SK-N-SH treated with all-trans-retinoic acid at 6 μM for 48 hours (cell line): ENCODE data around the gene USH2A.

Experiments
- ATAC-seq: fragments of 200-7000 bp; cut with Tn5 transposase; 3 replicates; pipeline ENCODE4 v1.9.1; 2020; ENCODE audit warnings: mild to moderate bottlenecking, moderate library complexity
- ARNTL ChIP-seq: fragments of 450-650 bp; formaldehyde crosslinking; IDR thresholded peaks from 2 replicates; pipeline ENCODE4 v1.5.0; 2020; ENCODE audit warnings: low read depth, mild to moderate bottlenecking, moderate library complexity, borderline replicate concordance
- CREB5 ChIP-seq: fragments of 250-450 bp; sonication (Bioruptor Pico); IDR thresholded peaks from 2 replicates; pipeline ENCODE4 v1.5.1; 2020; ENCODE audit warnings: low read depth, mild to moderate bottlenecking, moderate library complexity
- CSDC2 ChIP-seq: fragments of 250-450 bp; sonication (Bioruptor Pico); IDR thresholded peaks from 2 replicates; pipeline ENCODE4 v1.5.0; 2020; ENCODE audit warnings: mild to moderate bottlenecking, moderate library complexity
- ESRRG ChIP-seq: fragments of 250-450 bp; sonication (Bioruptor Pico); IDR thresholded peaks from 2 replicates; pipeline ENCODE4 v1.6.1; 2021; ENCODE audit warnings: mild to moderate bottlenecking
- GLIS3 ChIP-seq: fragments of 250-450 bp; sonication (Bioruptor Pico); IDR thresholded peaks from 2 replicates; pipeline ENCODE4 v1.5.0; 2020; ENCODE audit warnings: mild to moderate bottlenecking, moderate library complexity
- ISL1 ChIP-seq: fragments of 250-450 bp; sonication (Bioruptor Pico); IDR thresholded peaks from 2 replicates; pipeline ENCODE4 v2.1.2; 2022; ENCODE audit warnings: mild to moderate bottlenecking, moderate library complexity
- PATZ1 ChIP-seq: fragments of 250-450 bp; sonication (Bioruptor Pico); IDR thresholded peaks from 2 replicates; pipeline ENCODE4 v1.8.0; 2020; ENCODE audit warnings: mild to moderate bottlenecking, moderate library complexity, borderline replicate concordance
- PPARA ChIP-seq: fragments of 250-450 bp; sonication (Bioruptor Pico); IDR thresholded peaks from 2 replicates; pipeline ENCODE4 v1.5.0; 2020; ENCODE audit warnings: mild to moderate bottlenecking, borderline replicate concordance
- SNAI2 ChIP-seq: fragments of 250-450 bp; sonication (Bioruptor Pico); IDR thresholded peaks from 2 replicates; pipeline ENCODE4 v1.5.0; 2020; ENCODE audit warnings: mild to moderate bottlenecking, moderate library complexity
- TOX ChIP-seq: fragments of 250-450 bp; sonication (Bioruptor Pico); IDR thresholded peaks from 2 replicates; pipeline ENCODE4 v1.8.0; 2021; ENCODE audit warnings: mild to moderate bottlenecking, moderate library complexity, borderline replicate concordance
- TSHZ2 ChIP-seq: fragments of 250-450 bp; sonication (Bioruptor Pico); IDR thresholded peaks from 2 replicates; pipeline ENCODE4 v1.5.0; 2020; ENCODE audit warnings: mild to moderate bottlenecking, moderate library complexity
- ZC3H10 ChIP-seq: fragments of 250-450 bp; sonication (Bioruptor Pico); IDR thresholded peaks from 2 replicates; pipeline ENCODE4 v1.5.1; 2021; ENCODE audit warnings: mild to moderate bottlenecking, moderate library complexity
- ZFP3 ChIP-seq: fragments of 250-450 bp; sonication (Bioruptor Pico); IDR thresholded peaks from 2 replicates; pipeline ENCODE4 v1.5.0; 2020; ENCODE audit warnings: mild to moderate bottlenecking, moderate library complexity
- ZFP30 ChIP-seq: fragments of 450-650 bp; formaldehyde crosslinking; IDR thresholded peaks from 2 replicates; pipeline ENCODE4 v1.5.0; 2022; ENCODE audit warnings: mild to moderate bottlenecking, moderate library complexity
- ZNF565 ChIP-seq: fragments of 450-650 bp; formaldehyde crosslinking; conservative IDR thresholded peaks from 2 replicates; pipeline ENCODE4 v1.5.0; 2020; ENCODE audit warnings: low read depth, mild to moderate bottlenecking, moderate library complexity
- ZNF70 ChIP-seq: fragments of 450-650 bp; formaldehyde crosslinking; IDR thresholded peaks from 2 replicates; pipeline ENCODE4 v1.5.0; 2020; ENCODE audit warnings: mild to moderate bottlenecking, moderate library complexity
- ZNF8 ChIP-seq: fragments of 450-650 bp; formaldehyde crosslinking; IDR thresholded peaks from 2 replicates; pipeline ENCODE4 v1.5.0; 2020; ENCODE audit warnings: mild to moderate bottlenecking, moderate library complexity
- TF ChIP-seq, protein P1 (sequence below): fragments of 250-450 bp; sonication (Bioruptor Pico); IDR thresholded peaks from 2 replicates; pipeline ENCODE4 v1.5.1; 2021; ENCODE audit warnings: mild to moderate bottlenecking, moderate library complexity
- TF ChIP-seq, protein P2 (sequence below): fragments of 250-450 bp; sonication (Bioruptor Pico); IDR thresholded peaks from 2 replicates; pipeline ENCODE4 v1.8.0; 2021; ENCODE audit warnings: low read depth, mild to moderate bottlenecking, moderate library complexity, borderline replicate concordance

USH2A gene

GRCh38 chr1:215958841-215959240, 464.4 kb downstream of the USH2A start:
- ATAC-seq: peak; percentile 41
- TF ChIP-seq ARNTL (CRISPR knock-in tag) (no peak), CREB5 (CRISPR knock-in tag) (no peak), ZNF565 (CRISPR knock-in tag) (no peak), SNAI2 (CRISPR knock-in tag) (no peak), PPARA (no peak), ESRRG (CRISPR knock-in tag) (no peak), ZC3H10 (no peak), TOX (CRISPR knock-in tag) (no peak), ZNF8 (CRISPR knock-in tag) (no peak), PATZ1 (CRISPR knock-in tag) (no peak), TSHZ2 (CRISPR knock-in tag) (no peak), GLIS3 (CRISPR knock-in tag) (no peak)
- TF ChIP-seq, protein P1, sequence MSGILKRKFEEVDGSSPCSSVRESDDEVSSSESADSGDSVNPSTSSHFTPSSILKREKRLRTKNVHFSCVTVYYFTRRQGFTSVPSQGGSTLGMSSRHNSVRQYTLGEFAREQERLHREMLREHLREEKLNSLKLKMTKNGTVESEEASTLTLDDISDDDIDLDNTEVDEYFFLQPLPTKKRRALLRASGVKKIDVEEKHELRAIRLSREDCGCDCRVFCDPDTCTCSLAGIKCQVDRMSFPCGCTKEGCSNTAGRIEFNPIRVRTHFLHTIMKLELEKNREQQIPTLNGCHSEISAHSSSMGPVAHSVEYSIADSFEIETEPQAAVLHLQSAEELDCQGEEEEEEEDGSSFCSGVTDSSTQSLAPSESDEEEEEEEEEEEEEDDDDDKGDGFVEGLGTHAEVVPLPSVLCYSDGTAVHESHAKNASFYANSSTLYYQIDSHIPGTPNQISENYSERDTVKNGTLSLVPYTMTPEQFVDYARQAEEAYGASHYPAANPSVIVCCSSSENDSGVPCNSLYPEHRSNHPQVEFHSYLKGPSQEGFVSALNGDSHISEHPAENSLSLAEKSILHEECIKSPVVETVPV (CRISPR knock-in tag): no peak
- TF ChIP-seq, protein P2, sequence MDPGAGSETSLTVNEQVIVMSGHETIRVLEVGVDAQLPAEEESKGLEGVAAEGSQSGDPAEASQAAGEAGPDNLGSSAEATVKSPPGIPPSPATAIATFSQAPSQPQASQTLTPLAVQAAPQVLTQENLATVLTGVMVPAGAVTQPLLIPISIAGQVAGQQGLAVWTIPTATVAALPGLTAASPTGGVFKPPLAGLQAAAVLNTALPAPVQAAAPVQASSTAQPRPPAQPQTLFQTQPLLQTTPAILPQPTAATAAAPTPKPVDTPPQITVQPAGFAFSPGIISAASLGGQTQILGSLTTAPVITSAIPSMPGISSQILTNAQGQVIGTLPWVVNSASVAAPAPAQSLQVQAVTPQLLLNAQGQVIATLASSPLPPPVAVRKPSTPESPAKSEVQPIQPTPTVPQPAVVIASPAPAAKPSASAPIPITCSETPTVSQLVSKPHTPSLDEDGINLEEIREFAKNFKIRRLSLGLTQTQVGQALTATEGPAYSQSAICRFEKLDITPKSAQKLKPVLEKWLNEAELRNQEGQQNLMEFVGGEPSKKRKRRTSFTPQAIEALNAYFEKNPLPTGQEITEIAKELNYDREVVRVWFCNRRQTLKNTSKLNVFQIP: no peak
- TF ChIP-seq, all 23 proteins: peak for 0

DNA sequence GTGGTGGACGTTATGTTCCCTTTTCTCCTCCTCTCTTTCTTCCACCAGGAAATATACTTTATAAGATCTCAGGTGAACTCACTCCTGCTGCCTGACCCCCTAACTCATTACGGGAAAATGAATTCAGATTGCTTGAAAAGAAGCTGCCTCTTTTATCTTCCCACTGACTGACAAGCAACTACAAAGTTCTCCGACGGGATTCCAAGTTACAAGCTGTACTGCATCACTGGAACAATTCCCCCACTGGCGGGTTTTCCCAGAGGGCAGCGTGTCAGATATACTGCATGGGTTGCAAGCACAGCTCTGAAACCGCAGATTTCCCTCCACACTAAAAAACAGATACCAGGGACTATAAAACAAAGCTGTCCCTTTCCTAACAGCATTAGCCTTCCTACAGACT, 465.6 kb downstream of the USH2A start:
- TF ChIP-seq TOX (CRISPR knock-in tag): no peak
- no peak for ATAC-seq

GRCh38 chr1:215932558-215932957, 490.7 kb downstream of the USH2A start:
- TF ChIP-seq, protein P2: no peak
- no peak for TF ChIP-seq SNAI2 (CRISPR knock-in tag)
- TF ChIP-seq, protein P1 (CRISPR knock-in tag): no peak
- no peak for TF ChIP-seq ZNF70
- TF ChIP-seq ZFP3: no peak
- no peak for TF ChIP-seq ZNF565 (CRISPR knock-in tag)
- TF ChIP-seq ESRRG (CRISPR knock-in tag): no peak
- TF ChIP-seq ISL1 (CRISPR knock-in tag): no peak
- TF ChIP-seq CREB5 (CRISPR knock-in tag): no peak
- no peak for TF ChIP-seq TOX (CRISPR knock-in tag)
- no peak for TF ChIP-seq ARNTL (CRISPR knock-in tag)
- TF ChIP-seq PPARA: no peak
- TF ChIP-seq TSHZ2 (CRISPR knock-in tag): no peak
- TF ChIP-seq CSDC2 (CRISPR knock-in tag): no peak
- no peak for TF ChIP-seq ZFP30 (CRISPR knock-in tag)
- ATAC-seq: no peak
